GM12892 (cell line): ENCODE data around the gene GRPEL1.

Experiments used
- POLR2A ChIP-seq: IDR thresholded peaks from 2 replicates; pipeline ENCODE4 v1.6.1; 2011; ENCODE audit warnings: low read depth, low read length, control low read depth
- POLR2AphosphoS5 ChIP-seq: IDR thresholded peaks from 2 replicates; pipeline ENCODE4 v1.6.1; 2011; ENCODE audit warnings: low read depth, low read length, control low read depth
- TAF1 ChIP-seq: IDR thresholded peaks from 2 replicates; pipeline ENCODE4 v1.6.1; 2011; ENCODE audit warnings: low read depth, mild to moderate bottlenecking, control low read depth, low read length, borderline replicate concordance

- TF ChIP-seq POLR2AphosphoS5 (no peak), POLR2A (no peak), TAF1 (no peak)
These were observed 51.8 kb downstream of the GRPEL1 start for GRCh38 chr4:7016086-7016485.
